ENCODE data around the gene ERMP1.

The ERMP1 gene

DNA sequence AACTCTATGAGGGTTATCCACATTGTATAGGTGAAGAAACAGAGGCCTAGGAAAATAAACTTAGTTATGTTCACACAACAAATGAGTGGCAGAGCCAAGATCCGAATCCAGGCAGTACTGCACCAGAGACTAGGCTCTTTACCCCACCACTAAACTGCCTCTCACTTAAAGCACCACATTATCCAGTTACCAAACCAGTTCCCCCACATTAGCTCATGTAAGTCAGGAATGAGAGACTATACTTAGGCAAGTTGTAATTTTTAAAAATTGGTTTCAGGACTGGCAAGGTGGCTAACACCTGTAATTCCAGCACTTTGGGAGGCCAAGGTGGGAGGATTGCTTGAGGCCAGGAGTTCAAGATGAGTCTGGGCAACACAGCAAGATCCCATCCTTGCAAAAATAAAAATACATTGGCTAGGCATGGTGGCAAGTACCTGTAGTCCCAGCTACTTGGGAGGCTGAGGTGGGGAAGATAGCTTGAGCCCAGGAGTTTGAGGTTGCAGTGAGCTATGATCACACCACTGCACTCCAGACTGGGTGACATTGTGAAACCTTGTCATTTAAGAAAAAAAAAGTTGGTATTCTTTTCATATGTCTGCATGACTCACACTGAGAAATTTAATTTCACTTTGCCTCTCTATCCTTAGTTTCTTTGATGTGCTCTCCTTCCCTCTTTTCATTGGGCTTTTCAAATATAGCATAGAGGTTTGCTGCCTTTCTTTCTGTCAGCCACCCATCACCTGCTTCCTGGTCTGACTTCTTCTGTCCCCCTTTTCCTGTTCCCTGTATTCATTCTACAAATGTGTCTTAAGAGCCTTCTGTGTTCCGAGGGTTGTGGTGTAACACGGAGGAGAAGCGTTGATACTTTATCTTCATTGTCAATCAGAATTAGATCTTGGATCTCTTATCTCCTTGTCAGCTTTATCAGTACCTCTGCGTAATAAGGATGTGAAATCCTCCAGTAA is 64.7 kb downstream of the ERMP1 start:
- TF ChIP-seq, protein P1, sequence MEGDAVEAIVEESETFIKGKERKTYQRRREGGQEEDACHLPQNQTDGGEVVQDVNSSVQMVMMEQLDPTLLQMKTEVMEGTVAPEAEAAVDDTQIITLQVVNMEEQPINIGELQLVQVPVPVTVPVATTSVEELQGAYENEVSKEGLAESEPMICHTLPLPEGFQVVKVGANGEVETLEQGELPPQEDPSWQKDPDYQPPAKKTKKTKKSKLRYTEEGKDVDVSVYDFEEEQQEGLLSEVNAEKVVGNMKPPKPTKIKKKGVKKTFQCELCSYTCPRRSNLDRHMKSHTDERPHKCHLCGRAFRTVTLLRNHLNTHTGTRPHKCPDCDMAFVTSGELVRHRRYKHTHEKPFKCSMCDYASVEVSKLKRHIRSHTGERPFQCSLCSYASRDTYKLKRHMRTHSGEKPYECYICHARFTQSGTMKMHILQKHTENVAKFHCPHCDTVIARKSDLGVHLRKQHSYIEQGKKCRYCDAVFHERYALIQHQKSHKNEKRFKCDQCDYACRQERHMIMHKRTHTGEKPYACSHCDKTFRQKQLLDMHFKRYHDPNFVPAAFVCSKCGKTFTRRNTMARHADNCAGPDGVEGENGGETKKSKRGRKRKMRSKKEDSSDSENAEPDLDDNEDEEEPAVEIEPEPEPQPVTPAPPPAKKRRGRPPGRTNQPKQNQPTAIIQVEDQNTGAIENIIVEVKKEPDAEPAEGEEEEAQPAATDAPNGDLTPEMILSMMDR (IDR thresholded peaks at IDR 0.05; ENCODE audit: low read length, missing control alignments) = no peak
- no peak overlapping the region for H3K4me3 ChIP-seq (replicated peaks; ENCODE audit: low read depth, low read length)
- DNase-seq (ENCODE audit: low read depth) = no peak

DNA sequence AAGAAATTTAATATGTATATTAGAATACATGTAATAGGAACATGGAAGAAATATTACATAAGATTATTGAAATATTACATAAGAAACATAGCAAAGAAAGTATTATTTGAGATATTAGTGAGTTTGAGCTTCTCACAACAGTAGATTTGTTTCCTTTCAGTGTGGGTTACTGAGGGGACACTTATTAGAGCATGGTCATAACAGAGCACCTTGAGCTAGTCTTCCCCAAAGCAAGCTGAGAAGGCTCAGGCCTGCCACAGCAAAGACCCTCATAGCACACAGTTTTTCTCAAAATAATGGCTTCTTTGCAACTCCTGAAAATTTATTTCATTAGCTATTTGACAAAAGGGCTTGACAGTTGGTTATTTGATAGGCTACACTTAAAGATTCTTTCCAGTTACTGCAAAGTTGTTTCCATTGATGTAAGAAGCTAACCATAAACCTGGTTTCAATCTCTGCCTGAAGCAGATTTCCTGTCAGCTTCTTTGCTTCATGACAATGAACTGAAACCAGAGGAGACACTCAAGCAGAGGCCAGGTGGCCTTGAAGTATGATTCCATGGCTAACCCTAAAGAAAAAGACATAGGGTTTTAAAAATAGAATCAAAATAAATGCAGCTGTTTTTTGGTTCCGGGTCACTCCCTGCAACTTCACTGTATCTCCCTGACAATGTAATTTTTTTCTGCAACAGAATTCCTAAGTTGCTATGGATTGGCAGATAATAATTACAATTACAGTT is 68.6 kb downstream of the ERMP1 start:
- no peak overlapping the region for H3K4me3 ChIP-seq (replicated peaks; ENCODE audit: low read depth, low read length)
- TF ChIP-seq, protein P1 (IDR thresholded peaks at IDR 0.05; ENCODE audit: low read length, missing control alignments) = no peak
- DNase-seq (ENCODE audit: low read depth) = no peak

DNA sequence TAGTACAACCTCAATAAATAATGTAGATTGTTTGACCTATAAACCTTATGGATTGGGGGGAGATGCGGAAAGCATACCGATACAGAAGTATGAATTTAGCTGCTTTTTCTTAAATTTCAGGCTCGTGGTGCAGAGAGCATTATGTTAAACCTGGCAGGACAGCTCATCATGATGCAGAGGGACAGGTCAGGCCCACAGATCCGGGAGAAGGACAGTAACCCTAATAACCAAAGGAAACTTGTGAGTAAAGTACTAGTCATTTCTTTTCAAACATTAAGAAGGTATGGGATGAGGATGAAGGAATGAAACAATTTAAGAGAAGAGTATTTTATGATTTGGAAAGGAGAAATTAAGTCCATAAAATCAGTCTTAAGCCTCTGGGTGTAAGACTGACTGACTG is 70.5 kb downstream of the ERMP1 start:
- no peak overlapping the region for H3K4me3 ChIP-seq (replicated peaks; ENCODE audit: low read depth, low read length)
- no peak for DNase-seq (ENCODE audit: low read depth)
- TF ChIP-seq, protein P1 (IDR thresholded peaks at IDR 0.05; ENCODE audit: low read length, missing control alignments) = no peak

DNA sequence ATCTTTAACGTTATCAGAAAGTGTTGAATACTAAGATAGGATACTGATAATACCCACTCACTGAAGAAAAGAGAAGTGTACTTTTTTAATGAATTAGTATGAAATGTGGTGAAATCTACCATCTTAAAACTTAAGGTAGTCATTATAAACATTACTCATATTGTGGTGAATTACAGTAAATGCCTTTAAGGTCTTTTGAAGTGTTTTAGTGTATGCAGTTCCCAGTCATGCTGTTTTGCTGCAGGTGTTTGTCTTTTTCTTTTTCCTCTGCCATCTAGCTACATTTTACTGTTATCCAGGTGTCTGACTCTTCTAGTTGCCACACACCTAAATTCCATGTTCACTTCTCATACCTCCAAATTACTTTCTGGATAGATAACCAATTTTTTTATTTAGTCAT is 72.6 kb downstream of the ERMP1 start:
- DNase-seq (ENCODE audit: low read depth) = no peak
- TF ChIP-seq, protein P1 (IDR thresholded peaks at IDR 0.05; ENCODE audit: low read length, missing control alignments) = no peak

DNA sequence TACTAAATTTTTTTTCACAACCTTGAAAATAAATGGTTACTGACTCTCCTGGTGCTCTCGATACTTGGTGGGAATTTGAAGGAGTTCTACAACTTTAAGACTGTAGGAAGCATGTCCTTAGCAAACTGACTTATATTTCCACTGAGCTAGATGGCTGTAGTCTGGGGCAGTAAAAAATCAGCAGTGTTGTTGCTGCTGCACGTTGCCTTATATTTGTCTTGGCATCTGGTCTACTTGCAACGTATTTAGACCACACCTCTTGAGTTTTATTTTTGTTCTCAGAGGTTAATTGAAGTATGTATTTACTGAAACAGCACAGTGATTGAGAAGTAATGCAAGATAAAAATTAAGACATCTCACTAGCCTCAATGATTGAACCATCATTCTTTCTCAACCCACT is 76.3 kb downstream of the ERMP1 start:
- no peak overlapping the region for H3K4me3 ChIP-seq (replicated peaks; ENCODE audit: low read depth, low read length)
- no peak for DNase-seq (ENCODE audit: low read depth)

More for the DNA sequence above, 72.6 kb downstream of the ERMP1 start:
- H3K4me3 ChIP-seq (replicated peaks; ENCODE audit: low read depth, low read length) = no peak overlapping the region

DNA sequence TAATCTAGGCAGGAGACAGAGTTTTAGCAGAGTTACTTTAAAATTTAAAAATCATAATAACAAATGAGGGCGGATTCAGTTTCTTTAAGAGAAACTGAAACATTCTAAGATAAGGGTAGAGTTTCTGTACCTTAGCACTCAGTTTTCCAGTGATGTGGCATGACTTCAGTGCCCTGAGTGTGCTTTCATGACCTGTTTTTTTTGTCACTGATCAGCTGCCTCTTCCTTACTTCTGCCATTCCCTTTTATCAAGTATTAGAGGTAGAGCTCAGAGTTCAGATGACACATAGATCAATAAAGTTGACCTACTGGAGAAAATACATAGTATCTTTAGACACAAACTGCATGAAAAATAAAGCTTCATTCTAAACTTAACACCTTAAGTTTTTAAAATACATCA is 82.3 kb downstream of the ERMP1 start:
- no peak for DNase-seq (ENCODE audit: low read depth)
- no peak overlapping the region for H3K4me3 ChIP-seq (replicated peaks; ENCODE audit: low read depth, low read length)
- TF ChIP-seq, protein P1 (IDR thresholded peaks at IDR 0.05; ENCODE audit: low read length, missing control alignments) = no peak

More for the DNA sequence above, 76.3 kb downstream of the ERMP1 start:
- TF ChIP-seq, protein P1 (IDR thresholded peaks at IDR 0.05; ENCODE audit: low read length, missing control alignments) = no peak

All from fibroblast of pulmonary artery (primary cell).